Body of pancreas (tissue), 4 donors: Measurements from ENCODE around the gene NR3C1.

ENCODE experiments used
- CTCF ChIP-seq, 7 experiments: fragments of 450-650 bp in 4 of 7; fragments of 200-600 bp in 3 of 7; sonication (generic) in 3 of 7; IDR thresholded peaks; one replicate each; pipeline ENCODE4 v1.5.1; 2016 to 2019; ENCODE audit warnings: antibody characterized with exemption in 7 of 7
- POLR2A ChIP-seq, 3 donors: fragments of 450-650 bp; IDR thresholded peaks; one replicate each; pipeline ENCODE4 v1.6.1; 2016; ENCODE audit warnings: antibody characterized with exemption in 3 of 3, mild to moderate bottlenecking in 2 of 3

- no peak for TF ChIP-seq CTCF (IDR thresholded peaks at IDR 0.05)
- TF ChIP-seq POLR2A (IDR thresholded peaks at IDR 0.05): no peak
Measured at GRCh38 chr5:143374496-143375217, 28.8 kb downstream of the NR3C1 start.
